ENCODE measurements around the gene GFOD2. TPM values are rescaled to one million over a fixed set of nuclear protein-coding genes. Genes with fewer than 3 reads are reported as not detected.

Gene GFOD2
- total and polyA plus RNA-seq, 11 donors = 6.5 to 15.4 (median 9.8) TPM

DNA sequence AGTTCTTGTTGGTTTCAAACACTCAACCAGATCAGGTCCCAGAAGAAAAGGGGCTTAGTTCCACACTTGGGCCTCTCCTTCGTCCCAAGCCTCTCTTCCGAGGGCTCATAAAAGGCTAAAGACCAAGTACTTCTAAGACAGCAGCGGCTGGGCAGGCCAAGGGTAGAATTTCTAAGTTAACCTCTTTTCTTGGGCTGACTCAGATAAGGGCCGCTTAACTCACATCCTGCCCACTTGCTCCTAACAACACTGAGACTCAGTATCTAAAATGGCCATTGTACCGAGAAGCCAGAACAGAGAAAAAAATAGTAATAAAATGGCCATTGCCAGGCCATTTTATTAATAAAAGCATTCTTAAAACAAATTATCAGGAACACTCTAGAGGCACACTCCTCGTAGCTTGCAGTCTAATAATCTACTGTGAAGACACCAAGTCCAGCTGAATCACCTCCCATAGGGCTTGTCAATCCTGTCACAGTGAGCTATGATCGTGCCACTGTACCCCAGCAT, 45.1 kb upstream of the GFOD2 start:
- no peaks in the 10 kb centered on the region for H3K27me3 ChIP-seq
- H3K36me3 ChIP-seq = peaks cover 0 to 27% (median 11%) of the 10 kb centered on the region in 9 donors
- intact Hi-C loops (cut with DNase I) = no loop called here
- H3K4me1 ChIP-seq = peaks cover 0 to 23% (median 6%) of the 10 kb centered on the region in 12 donors
- H3K9me3 ChIP-seq = no peaks in the 10 kb centered on the region
- DNase-seq (no peak), ATAC-seq (no peak)
- WGBS, 4 donors = 91 to 95% (median 95%) methylated on average over 7 of the region's 7 CpGs
- H3K27ac ChIP-seq = no peak overlapping the region
- no peak overlapping the region for H3K4me3 ChIP-seq
- TF ChIP-seq POLR2A (IDR thresholded peaks at IDR 0.05) = no peak
- TF ChIP-seq, protein P1, sequence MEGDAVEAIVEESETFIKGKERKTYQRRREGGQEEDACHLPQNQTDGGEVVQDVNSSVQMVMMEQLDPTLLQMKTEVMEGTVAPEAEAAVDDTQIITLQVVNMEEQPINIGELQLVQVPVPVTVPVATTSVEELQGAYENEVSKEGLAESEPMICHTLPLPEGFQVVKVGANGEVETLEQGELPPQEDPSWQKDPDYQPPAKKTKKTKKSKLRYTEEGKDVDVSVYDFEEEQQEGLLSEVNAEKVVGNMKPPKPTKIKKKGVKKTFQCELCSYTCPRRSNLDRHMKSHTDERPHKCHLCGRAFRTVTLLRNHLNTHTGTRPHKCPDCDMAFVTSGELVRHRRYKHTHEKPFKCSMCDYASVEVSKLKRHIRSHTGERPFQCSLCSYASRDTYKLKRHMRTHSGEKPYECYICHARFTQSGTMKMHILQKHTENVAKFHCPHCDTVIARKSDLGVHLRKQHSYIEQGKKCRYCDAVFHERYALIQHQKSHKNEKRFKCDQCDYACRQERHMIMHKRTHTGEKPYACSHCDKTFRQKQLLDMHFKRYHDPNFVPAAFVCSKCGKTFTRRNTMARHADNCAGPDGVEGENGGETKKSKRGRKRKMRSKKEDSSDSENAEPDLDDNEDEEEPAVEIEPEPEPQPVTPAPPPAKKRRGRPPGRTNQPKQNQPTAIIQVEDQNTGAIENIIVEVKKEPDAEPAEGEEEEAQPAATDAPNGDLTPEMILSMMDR (IDR thresholded peaks at IDR 0.05) = no peak

DNA sequence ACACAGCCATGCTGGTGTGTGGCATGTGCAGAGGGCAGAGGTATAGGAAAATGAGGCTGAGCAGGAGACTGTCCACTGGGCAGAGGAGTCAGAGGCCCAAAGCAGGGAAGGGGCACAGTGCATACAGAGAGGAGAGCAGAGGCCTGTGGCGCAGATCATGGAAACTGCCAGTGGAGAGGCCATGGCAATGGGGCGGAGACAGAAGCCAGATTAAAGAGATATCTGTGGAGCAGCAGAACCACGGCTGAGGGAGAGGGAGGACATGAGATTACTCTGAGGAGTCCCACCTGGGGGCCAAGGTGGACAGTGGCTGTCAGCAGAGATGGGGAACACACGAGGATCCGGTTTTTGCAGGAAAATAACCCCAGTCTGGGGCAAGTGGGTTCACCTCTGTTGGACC, 44.0 kb upstream of the GFOD2 start:
- H3K9me3 ChIP-seq = no peaks in the 10 kb centered on the region
- TF ChIP-seq, protein P1 (IDR thresholded peaks at IDR 0.05) = no peak
- TF ChIP-seq POLR2A (IDR thresholded peaks at IDR 0.05) = no peak
- DNase-seq (no peak), ATAC-seq (peak in 1 of 4 donors; percentile 14)
- no peaks in the 10 kb centered on the region for H3K27me3 ChIP-seq
- WGBS, 4 donors = 91 to 95% (median 93%) methylated on average over 5 of the region's 5 CpGs
- H3K27ac ChIP-seq = no peak overlapping the region
- no peak overlapping the region for H3K4me3 ChIP-seq
- H3K4me1 ChIP-seq = peaks cover 0 to 23% (median 6%) of the 10 kb centered on the region in 12 donors
- H3K36me3 ChIP-seq = peaks cover 0 to 21% (median 7%) of the 10 kb centered on the region in 9 donors
- intact Hi-C loops (cut with DNase I) = no loop called here

DNA sequence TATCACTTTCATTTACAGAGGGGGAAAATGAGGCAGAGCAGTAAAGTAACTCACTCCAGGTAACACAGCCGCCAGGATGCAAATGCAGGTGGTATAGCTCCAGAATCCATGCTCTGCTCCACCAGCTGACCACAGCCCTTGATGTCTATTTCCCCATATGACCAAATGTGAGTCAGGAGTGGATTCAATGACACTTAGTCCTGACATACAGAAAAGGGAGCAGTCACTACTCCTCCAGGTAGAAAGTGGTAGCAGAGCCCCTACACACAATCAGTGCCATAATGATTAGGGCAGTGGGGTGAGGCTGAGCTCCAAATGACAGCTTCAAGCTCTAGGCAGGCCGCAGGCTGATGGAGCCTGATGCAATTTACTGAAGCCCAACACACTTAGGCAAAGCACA, 43.3 kb upstream of the GFOD2 start:
- no peak overlapping the region for H3K4me3 ChIP-seq
- DNase-seq = no peak
- 86 to 96% (median 94%) methylated on average over 2 of the region's 2 CpGs for WGBS, 4 donors
- ATAC-seq = no peak
- H3K27ac ChIP-seq = no peak overlapping the region
- intact Hi-C loops (cut with DNase I) = no loop called here
- no peaks in the 10 kb centered on the region for H3K9me3 ChIP-seq
- H3K27me3 ChIP-seq = no peaks in the 10 kb centered on the region
- no peak for TF ChIP-seq POLR2A (IDR thresholded peaks at IDR 0.05)
- TF ChIP-seq, protein P1 (IDR thresholded peaks at IDR 0.05) = no peak
- H3K4me1 ChIP-seq = peaks cover 0 to 23% (median 6%) of the 10 kb centered on the region in 12 donors
- peaks cover 0 to 19% (median 12%) of the 10 kb centered on the region in 9 donors for H3K36me3 ChIP-seq

DNA sequence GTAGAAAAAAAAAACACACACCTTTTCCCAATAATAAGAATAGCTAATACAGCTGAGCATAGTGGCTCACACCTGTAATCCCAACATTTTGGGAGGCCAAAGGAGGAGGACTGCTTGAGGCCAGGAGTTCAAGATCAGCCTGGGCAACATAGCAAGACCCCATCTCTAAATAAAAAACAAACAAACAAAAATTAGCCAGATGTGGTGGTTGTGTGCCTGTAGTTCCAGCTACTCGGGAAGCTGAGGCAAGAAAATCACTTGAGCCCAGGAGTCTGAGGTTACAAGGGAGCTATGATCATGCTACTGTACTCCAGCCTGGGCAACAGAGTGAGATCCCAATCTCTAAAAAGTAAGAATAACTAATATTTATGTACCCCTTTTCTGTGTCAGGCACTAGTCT, 42.8 kb upstream of the GFOD2 start:
- intact Hi-C loops (cut with DNase I) = no loop called here
- Histone ChIP-seq H3K27ac (no peak overlapping the region), H3K36me3 (peaks cover 0 to 19% (median 12%) of the 10 kb centered on the region in 9 donors), H3K4me3 (no peak overlapping the region), H3K27me3 (no peaks in the 10 kb centered on the region), H3K4me1 (peaks cover 0 to 23% (median 6%) of the 10 kb centered on the region in 12 donors), H3K9me3 (no peaks in the 10 kb centered on the region)
- ATAC-seq (no peak), DNase-seq (no peak)
- TF ChIP-seq POLR2A (IDR thresholded peaks at IDR 0.05) = no peak
- TF ChIP-seq, protein P1 (IDR thresholded peaks at IDR 0.05) = no peak
- WGBS, 4 donors = 95 to 98% (median 96%) methylated on average over 1 of the region's 1 CpG

Measured in heart left ventricle (tissue), 16 donors.